HG02943 (cell line): Measurements from ENCODE around the gene GLI1.
"Not testable (repeated sequence)": the region's sequence is repeated elsewhere in the genome, so short reads cannot be mapped to it uniquely, and the experiment has no call there.

ENCODE experiments used
- ATAC-seq: cut with Tn5 transposase; IDR thresholded peaks from one replicate; pipeline ENCODE4 v1.9.1; 2021; ENCODE audit warnings: mild to moderate bottlenecking, low read depth, moderate library complexity; ENCODE audit not compliant: unreplicated experiment

Gene GLI1

GRCh38 chr12:57459750-57460467, at the start of gene GLI1:
Gene GLI1, plus strand, starts transcription at chr12:57459785. Its CDS starts 3,907 bp downstream, at chr12:57463692.
- ATAC-seq = no peak

- ATAC-seq = no peak
Measured at GRCh38 chr12:57410534-57410933, 49.1 kb upstream of the GLI1 start.

GRCh38 chr12:57414160-57414559, 45.4 kb upstream of the GLI1 start:
- not testable (repeated sequence) for ATAC-seq

DNA sequence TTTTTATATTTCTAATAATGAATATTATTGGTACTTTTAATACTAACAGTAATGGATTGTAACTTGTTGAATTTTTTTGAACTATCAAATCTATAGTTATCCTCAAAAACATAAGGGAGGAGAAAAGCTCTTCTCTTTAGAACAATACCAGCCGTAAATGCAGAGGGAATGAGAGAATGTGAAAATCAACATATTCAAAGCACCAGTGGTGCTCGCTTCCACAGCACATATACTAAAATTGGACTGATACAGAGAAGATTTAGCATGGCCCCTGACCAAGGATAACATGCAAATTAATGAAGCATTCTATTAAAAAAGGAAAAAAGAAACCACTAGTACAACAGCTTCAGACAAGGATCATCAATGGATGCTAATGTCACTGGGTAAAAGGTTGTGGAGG, 44.5 kb upstream of the GLI1 start:
- ATAC-seq = no peak

DNA sequence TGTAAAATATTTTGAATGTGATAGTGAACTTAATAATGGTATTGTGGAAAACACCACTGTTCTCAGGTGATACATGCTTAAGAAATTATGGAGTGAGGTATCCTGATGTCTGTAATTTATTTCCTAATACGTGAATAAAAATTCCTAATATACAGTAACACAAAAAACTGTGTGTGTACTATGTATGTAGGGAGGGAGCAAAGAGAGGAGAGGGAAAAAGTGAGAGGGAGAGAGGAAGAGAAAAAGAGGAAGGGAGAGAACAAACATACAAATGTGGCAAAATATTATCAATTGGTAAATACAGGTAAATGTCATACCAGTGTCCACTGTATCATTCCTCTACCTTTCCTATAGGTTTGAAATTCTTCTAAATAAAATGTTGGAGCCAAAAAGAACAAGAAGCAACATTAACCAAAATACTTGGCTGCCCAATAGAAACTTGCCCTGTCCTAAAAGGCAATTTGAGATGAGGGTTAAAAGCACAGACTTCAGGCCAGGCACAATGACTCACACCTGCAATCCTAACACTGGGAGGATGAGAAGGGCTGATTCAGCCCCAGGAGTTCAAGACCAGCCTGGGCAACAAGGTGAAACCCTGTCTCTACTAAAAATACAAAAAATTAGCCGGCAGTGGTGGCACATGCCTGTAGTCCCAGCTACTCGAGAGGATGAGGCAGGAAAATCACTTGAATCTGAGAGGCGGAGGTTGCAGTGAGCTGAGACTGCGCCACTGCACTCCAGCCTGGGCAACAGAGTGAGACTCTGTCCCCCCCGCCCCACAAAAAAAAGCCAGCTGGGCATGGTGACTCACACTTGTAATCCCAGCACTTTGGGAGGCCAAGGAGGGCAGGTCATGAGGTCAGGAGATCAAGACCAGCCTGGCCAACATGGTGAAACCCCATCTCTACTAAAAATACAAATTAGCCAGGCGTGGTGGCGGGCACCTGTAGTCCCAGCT, 43.3 kb upstream of the GLI1 start:
- no peak for ATAC-seq

DNA sequence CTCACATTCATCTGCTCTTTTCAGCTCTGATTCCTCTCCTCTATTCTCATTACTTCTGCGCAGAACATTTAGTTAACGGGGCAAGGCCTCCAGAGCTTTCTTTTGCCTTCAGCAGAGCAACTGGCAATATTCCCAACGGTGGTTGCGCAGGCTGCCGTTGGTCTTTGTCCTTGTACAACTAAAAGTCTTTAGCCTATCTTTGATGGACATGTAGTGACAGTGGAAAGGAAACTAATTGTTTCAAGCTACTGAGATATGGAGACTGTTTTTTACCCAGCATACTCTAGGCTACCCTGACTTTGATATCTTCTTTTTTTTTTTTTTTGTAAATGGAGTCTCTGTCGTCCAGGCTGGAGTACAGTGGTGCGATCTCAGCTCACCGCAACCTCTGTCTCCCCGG, 41.3 kb upstream of the GLI1 start:
- ATAC-seq = no peak

- ATAC-seq = no peak
Measured at GRCh38 chr12:57419495-57419894, 40.1 kb upstream of the GLI1 start.

- ATAC-seq = no peak
Measured at GRCh38 chr12:57420482-57420881, 39.1 kb upstream of the GLI1 start.

GRCh38 chr12:57426948-57427347, 32.6 kb upstream of the GLI1 start:
- ATAC-seq = not testable (repeated sequence)

GRCh38 chr12:57428965-57429364, 30.6 kb upstream of the GLI1 start:
- ATAC-seq = no peak

DNA sequence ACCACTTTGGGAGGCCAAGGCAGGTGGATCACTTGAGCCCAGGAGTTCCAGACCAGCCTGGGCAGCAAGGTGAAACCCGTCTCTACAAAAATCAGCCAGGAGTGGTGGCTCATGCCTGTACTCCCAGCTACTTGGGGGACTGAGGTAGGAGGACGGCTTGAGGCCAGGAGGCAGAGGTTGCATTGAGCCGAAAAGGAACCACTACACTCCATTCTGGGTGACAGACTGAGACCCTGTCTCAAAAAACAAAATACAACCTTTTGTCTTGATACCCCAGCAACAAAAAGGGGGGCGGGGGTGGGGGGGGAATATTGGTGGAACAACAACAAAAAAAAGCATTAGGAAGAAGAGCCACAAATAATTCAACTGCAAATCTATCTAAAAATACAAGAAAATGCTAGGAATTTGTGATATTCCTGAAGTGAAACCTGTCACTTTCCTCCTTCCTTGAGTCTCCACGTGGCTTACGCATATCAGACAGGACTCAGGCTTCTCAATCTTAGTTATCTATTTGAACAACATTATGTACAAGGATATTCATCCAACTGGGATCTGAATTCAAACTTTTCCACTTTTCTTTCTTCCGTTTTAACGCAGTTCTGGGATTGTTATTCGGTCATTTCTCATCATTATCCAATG, 30.0 kb upstream of the GLI1 start:
- no peak for ATAC-seq

- peak; percentile 41 for ATAC-seq
Measured at GRCh38 chr12:57430112-57430930, 29.3 kb upstream of the GLI1 start.

GRCh38 chr12:57430931-57431566, 28.5 kb upstream of the GLI1 start, which contains the start of gene R3HDM2:
Gene R3HDM2, minus strand, starts transcription at chr12:57431043. Its CDS starts 120,615 bp downstream, at chr12:57310428.
- peak; percentile 94 for ATAC-seq

- ATAC-seq = no peak
Measured at GRCh38 chr12:57431654-57432188, 27.9 kb upstream of the GLI1 start.

- no peak for ATAC-seq
Measured at GRCh38 chr12:57433370-57433769, 26.2 kb upstream of the GLI1 start.

- no peak for ATAC-seq
Measured at GRCh38 chr12:57434517-57435223, 24.9 kb upstream of the GLI1 start, which contains the start of gene INHBC. Gene INHBC, plus strand, starts transcription at chr12:57434784. Its CDS starts 103 bp downstream, at chr12:57434887.

GRCh38 chr12:57435293-57435692, 24.3 kb upstream of the GLI1 start:
- no peak for ATAC-seq

DNA sequence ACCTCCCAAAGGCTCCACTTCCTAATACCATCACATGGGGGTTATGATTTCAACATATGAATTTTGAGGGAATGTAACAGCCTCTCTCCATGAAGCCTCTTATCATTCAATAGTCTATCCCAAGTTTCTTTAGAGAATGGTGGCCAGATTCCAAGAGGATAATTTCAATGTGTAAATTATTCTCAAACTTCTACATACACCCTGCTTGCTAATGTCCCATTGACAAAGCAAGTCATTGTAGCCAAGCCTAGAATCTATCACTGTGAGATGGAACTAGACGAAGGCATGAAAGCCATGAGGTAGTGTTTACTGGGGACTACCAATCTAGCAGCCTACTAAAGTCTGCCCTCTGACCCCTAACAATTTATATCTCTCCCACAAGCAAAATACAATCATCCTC, 21.2 kb upstream of the GLI1 start:
- ATAC-seq = no peak
